Prostate gland (tissue), 2 donors: ENCODE measurements around the gene ZC3H18. TPM values are rescaled to one million over a fixed set of nuclear protein-coding genes. Genes with fewer than 3 reads are reported as not detected.

Experiments
- DNase-seq: peaks from one replicate; pipeline ENCODE4 v3.0.0-alpha.2; 2019; ENCODE audit warnings: low spot score
- H3K27ac ChIP-seq, 2 donors: fragments of 200-600 bp; sonication (generic); 2 replicates each; pipeline ENCODE4 v1.5.1; 2017 to 2019
- H3K27me3 ChIP-seq: fragments of 200-600 bp; sonication (generic); replicated peaks from 2 replicates; pipeline ENCODE4 v1.5.1; 2019; ENCODE audit not compliant: insufficient read depth
- H3K36me3 ChIP-seq, 2 donors: fragments of 200-600 bp; sonication (generic); 1 replicate in 1 of 2; 2 replicates in 1 of 2; pipeline versions ENCODE4 v1.5.1 to v1.8.1; 2017 to 2019
- H3K4me1 ChIP-seq: fragments of 200-600 bp; sonication (generic); replicated peaks from 2 replicates; pipeline ENCODE4 v1.5.1; 2019
- H3K4me3 ChIP-seq, 2 donors: fragments of 200-600 bp; sonication (generic); 2 replicates each; pipeline ENCODE4 v1.5.1; 2017 to 2019
- H3K9me3 ChIP-seq: fragments of 200-600 bp; sonication (generic); 2 replicates; pipeline ENCODE4 v1.5.1; 2017
- CTCF ChIP-seq, 4 experiments: fragments of 200-600 bp in 2 of 4; fragments of 450-650 bp in 2 of 4; sonication (generic) in 2 of 4; IDR thresholded peaks; 1 replicate in 3 of 4; 2 replicates in 1 of 4; pipeline ENCODE4 v1.5.1; 2016 to 2019; ENCODE audit warnings: antibody characterized with exemption in 4 of 4, mild to moderate bottlenecking in 2 of 4, moderate library complexity in 2 of 4
- POLR2A ChIP-seq: fragments of 450-650 bp; IDR thresholded peaks from one replicate; pipeline ENCODE4 v1.6.1; 2016; ENCODE audit warnings: antibody characterized with exemption, mild to moderate bottlenecking
- POLR2AphosphoS5 ChIP-seq: sonication (generic); formaldehyde crosslinking; IDR thresholded peaks from one replicate; pipeline ENCODE4 v1.6.1; 2017; ENCODE audit warnings: antibody characterized with exemption
- WGBS: methylation state at CpG from one replicate; pipeline ENCODE4 v1.1.5; 2018; 5-methylcytosine and 5-hydroxymethylcytosine counted together
- intact Hi-C: fragments of 100-400 bp; cut with DNase I; formaldehyde crosslinking; loops from one replicate; pipeline ENCODE4 v1.14.2; 2022
- total RNA-seq, 2 donors: library from RNA; depleted of rRNA; stranded (reverse); fragments of >200 nt; gene quantifications; one replicate each; pipeline ENCODE4 v1.1.0, GENCODE V29; 2016

The ZC3H18 gene
- total RNA-seq, 2 donors from 2014 or later: 26.7 to 50.7 TPM

- H3K4me3 ChIP-seq: no peak overlapping the region
- peaks cover 12 to 19% of the 10 kb centered on the region in 2 donors for H3K36me3 ChIP-seq
- intact Hi-C loops: no loop called here
- H3K9me3 ChIP-seq: no peaks in the 10 kb centered on the region
- no peaks in the 10 kb centered on the region for H3K4me1 ChIP-seq
- no peak for DNase-seq
- H3K27ac ChIP-seq: no peak overlapping the region
- H3K27me3 ChIP-seq: no peaks in the 10 kb centered on the region
- TF ChIP-seq POLR2A (no peak), CTCF (IDR thresholded peaks at IDR 0.05) (no peak)
- WGBS: 87% methylated on average over 9 of the region's 9 CpGs
Observed at GRCh38 chr16:88629835-88630234, 59.6 kb downstream of the ZC3H18 start.

GRCh38 chr16:88630433-88630832 lies 60.2 kb downstream of the ZC3H18 start:
- H3K27me3 ChIP-seq: no peaks in the 10 kb centered on the region
- H3K36me3 ChIP-seq: peaks cover 9 to 15% of the 10 kb centered on the region in 2 donors
- no peaks in the 10 kb centered on the region for H3K9me3 ChIP-seq
- H3K27ac ChIP-seq: no peak overlapping the region
- 87% methylated on average over 11 of the region's 12 CpGs for WGBS
- intact Hi-C loops: no loop called here
- no peaks in the 10 kb centered on the region for H3K4me1 ChIP-seq
- TF ChIP-seq POLR2AphosphoS5 (no peak), CTCF (IDR thresholded peaks at IDR 0.05) (no peak), POLR2A (no peak)
- no peak overlapping the region for H3K4me3 ChIP-seq
- DNase-seq: no peak

- H3K36me3 ChIP-seq: peaks cover 9 to 15% of the 10 kb centered on the region in 2 donors
- WGBS: 97% methylated on average over 22 of the region's 23 CpGs
Observed at GRCh38 chr16:88630941-88631340, 60.7 kb downstream of the ZC3H18 start.

GRCh38 chr16:88631384-88631783 lies 61.2 kb downstream of the ZC3H18 start:
- no peaks in the 10 kb centered on the region for H3K9me3 ChIP-seq
- DNase-seq: no peak
- intact Hi-C loops: no loop called here
- TF ChIP-seq POLR2AphosphoS5: no peak
- TF ChIP-seq CTCF (IDR thresholded peaks at IDR 0.05): no peak
- TF ChIP-seq POLR2A: no peak
- no peak overlapping the region for H3K27ac ChIP-seq
- WGBS: 76% methylated on average over 16 of the region's 16 CpGs
- peaks cover 9 to 15% of the 10 kb centered on the region in 2 donors for H3K36me3 ChIP-seq
- H3K4me1 ChIP-seq: no peaks in the 10 kb centered on the region
- H3K27me3 ChIP-seq: no peaks in the 10 kb centered on the region
- H3K4me3 ChIP-seq: no peak overlapping the region

More at GRCh38 chr16:88630941-88631340, 60.7 kb downstream of the ZC3H18 start:
- H3K9me3 ChIP-seq: no peaks in the 10 kb centered on the region
- intact Hi-C loops: no loop called here
- H3K27ac ChIP-seq: no peak overlapping the region
- no peak overlapping the region for H3K4me3 ChIP-seq
- H3K27me3 ChIP-seq: no peaks in the 10 kb centered on the region
- no peak for DNase-seq
- TF ChIP-seq POLR2A: no peak
- no peak for TF ChIP-seq CTCF (IDR thresholded peaks at IDR 0.05)
- no peak for TF ChIP-seq POLR2AphosphoS5
- H3K4me1 ChIP-seq: no peaks in the 10 kb centered on the region

GRCh38 chr16:88631920-88632586 lies 61.9 kb downstream of the ZC3H18 start:
- Histone ChIP-seq H3K27ac (no peak overlapping the region), H3K4me1 (no peaks in the 10 kb centered on the region), H3K4me3 (no peak overlapping the region), H3K27me3 (no peaks in the 10 kb centered on the region), H3K9me3 (no peaks in the 10 kb centered on the region), H3K36me3 (peaks cover 9 to 15% of the 10 kb centered on the region in 2 donors)
- TF ChIP-seq POLR2A (no peak), POLR2AphosphoS5 (no peak), CTCF (IDR thresholded peaks at IDR 0.05) (no peak)
- 93% methylated on average over 28 of the region's 30 CpGs for WGBS
- DNase-seq: no peak
- intact Hi-C loops: no loop called here
